WTC11 (cell line): ENCODE measurements around the gene IGFL4. TPM values are rescaled to one million over a fixed set of nuclear protein-coding genes. Genes with fewer than 3 reads are reported as not detected.

ENCODE experiments used
- ATAC-seq: fragments of 200-7000 bp; cut with Tn5 transposase; 2 replicates; pipeline ENCODE4 v1.10.0; 2021; ENCODE audit warnings: mild to moderate bottlenecking, moderate library complexity
- CTCF ChIA-PET: fragments of 300-600 bp; sonication (Branson Sonifier 250); formaldehyde crosslinking; loops from one replicate; lab custom pipeline; 2021; ENCODE audit warnings: antibody characterized with exemption; lab: Charles Lee
- POLR2A ChIA-PET: fragments of 350-600 bp; sonication (Branson Sonifier 250); formaldehyde crosslinking; loops from one replicate; lab custom pipeline; 2021; ENCODE audit warnings: antibody characterized with exemption; lab: Charles Lee
- DNase-seq: peaks from one replicate; pipeline ENCODE4 v3.0.0; 2021; ENCODE audit warnings: low spot score
- H3K27ac Mint-ChIP-seq: 2 replicates; pipeline ENCODE4 v1.8.0; 2021; ENCODE audit warnings: mixed read lengths
- H3K27me3 Mint-ChIP-seq: 2 replicates; pipeline ENCODE4 v1.8.0; 2021; ENCODE audit warnings: low read depth, mild to moderate bottlenecking, moderate library complexity, mixed read lengths
- H3K36me3 Mint-ChIP-seq: 2 replicates; pipeline ENCODE4 v1.8.0; 2021; ENCODE audit warnings: mixed read lengths
- H3K4me1 Mint-ChIP-seq: 2 replicates; pipeline ENCODE4 v1.8.0; 2022; ENCODE audit warnings: mixed read lengths
- H3K4me3 Mint-ChIP-seq: 2 replicates; pipeline ENCODE4 v1.8.0; 2021; ENCODE audit warnings: mild to moderate bottlenecking, moderate library complexity, mixed read lengths
- H3K9me3 Mint-ChIP-seq: 2 replicates; pipeline ENCODE4 v1.8.0; 2021; ENCODE audit warnings: mixed read lengths
- AR ChIP-seq: fragments of 250-450 bp; sonication (Bioruptor Pico); IDR thresholded peaks from 2 replicates; pipeline ENCODE4 v1.9.0; 2021; ENCODE audit warnings: mild to moderate bottlenecking
- CDX4 ChIP-seq: fragments of 250-450 bp; sonication (Bioruptor Pico); IDR thresholded peaks from 2 replicates; pipeline ENCODE4 v1.9.0; 2021; ENCODE audit warnings: moderate library complexity, mild to moderate bottlenecking, inconsistent platforms, borderline replicate concordance
- EMX1 ChIP-seq: fragments of 250-450 bp; sonication (Bioruptor Pico); IDR thresholded peaks from 2 replicates; pipeline ENCODE4 v1.8.0; 2021; ENCODE audit warnings: mild to moderate bottlenecking
- ERG ChIP-seq: fragments of 250-450 bp; sonication (Bioruptor Pico); IDR thresholded peaks from 2 replicates; pipeline ENCODE4 v1.8.0; 2021; ENCODE audit warnings: mild to moderate bottlenecking
- ESRRA ChIP-seq: sonication (generic); formaldehyde crosslinking; IDR thresholded peaks from 2 replicates; pipeline ENCODE4 v1.8.1; 2022; ENCODE audit warnings: mild to moderate bottlenecking, missing genetic modification reagents, borderline replicate concordance
- GRHL2 ChIP-seq: fragments of 250-450 bp; sonication (Bioruptor Pico); IDR thresholded peaks from 2 replicates; pipeline ENCODE4 v1.8.0; 2022; ENCODE audit warnings: mild to moderate bottlenecking, moderate library complexity; ENCODE audit not compliant: insufficient replicate concordance, severe bottlenecking
- JUN ChIP-seq: sonication (generic); formaldehyde crosslinking; IDR thresholded peaks from 2 replicates; pipeline ENCODE4 v1.8.0; 2023; ENCODE audit warnings: mild to moderate bottlenecking, missing genetic modification reagents
- MYBL2 ChIP-seq: sonication (generic); formaldehyde crosslinking; IDR thresholded peaks from 2 replicates; pipeline ENCODE4 v1.8.1; 2023; ENCODE audit warnings: mild to moderate bottlenecking, moderate library complexity, missing genetic modification reagents
- NFATC4 ChIP-seq: fragments of 250-450 bp; sonication (Bioruptor Pico); IDR thresholded peaks from 2 replicates; pipeline ENCODE4 v1.9.0; 2021; ENCODE audit warnings: mild to moderate bottlenecking
- RORB ChIP-seq: fragments of 250-450 bp; sonication (Bioruptor Pico); IDR thresholded peaks from 2 replicates; pipeline ENCODE4 v1.9.0; 2021; ENCODE audit warnings: mild to moderate bottlenecking
- SMAD4 ChIP-seq: sonication (generic); formaldehyde crosslinking; IDR thresholded peaks from 2 replicates; pipeline ENCODE4 v1.8.0; 2022; ENCODE audit warnings: mild to moderate bottlenecking, missing genetic modification reagents
- SP1 ChIP-seq: sonication (generic); formaldehyde crosslinking; conservative IDR thresholded peaks from 2 replicates; pipeline ENCODE4 v1.8.1; 2022; ENCODE audit warnings: missing genetic modification reagents
- TCF7 ChIP-seq: sonication (generic); formaldehyde crosslinking; IDR thresholded peaks from 2 replicates; pipeline ENCODE4 v1.8.0; 2022; ENCODE audit warnings: mild to moderate bottlenecking, low read depth, missing genetic modification reagents, moderate library complexity
- TEAD4 ChIP-seq: sonication (generic); formaldehyde crosslinking; IDR thresholded peaks from 2 replicates; pipeline ENCODE4 v1.8.0; 2022; ENCODE audit warnings: mild to moderate bottlenecking, missing genetic modification reagents
- ZBTB21 ChIP-seq: sonication (generic); formaldehyde crosslinking; IDR thresholded peaks from 2 replicates; pipeline ENCODE4 v1.8.1; 2023; ENCODE audit warnings: mild to moderate bottlenecking, missing genetic modification reagents, borderline replicate concordance
- ZNF219 ChIP-seq: sonication (generic); formaldehyde crosslinking; IDR thresholded peaks from 2 replicates; pipeline ENCODE4 v1.8.0; 2023; ENCODE audit warnings: missing genetic modification reagents, mild to moderate bottlenecking, borderline replicate concordance
- ZNF232 ChIP-seq: sonication (generic); formaldehyde crosslinking; IDR thresholded peaks from 2 replicates; pipeline ENCODE4 v1.8.0; 2022; ENCODE audit warnings: mild to moderate bottlenecking, missing genetic modification reagents
- ZNF263 ChIP-seq: sonication (generic); formaldehyde crosslinking; IDR thresholded peaks from 2 replicates; pipeline ENCODE4 v1.8.1; 2022; ENCODE audit warnings: low read depth, mild to moderate bottlenecking, moderate library complexity, missing genetic modification reagents
- ZNF512 ChIP-seq: sonication (generic); formaldehyde crosslinking; IDR thresholded peaks from 2 replicates; pipeline ENCODE4 v1.8.1; 2022; ENCODE audit warnings: missing genetic modification reagents, borderline replicate concordance
- total RNA-seq: library from RNA; stranded (reverse); gene quantifications from 3 replicates; pipeline ENCODE4 v1.2.3, GENCODE V29; 2021
- TF ChIP-seq, protein P1 (sequence below): sonication (generic); formaldehyde crosslinking; IDR thresholded peaks from 2 replicates; pipeline ENCODE4 v1.8.1; 2023; ENCODE audit warnings: mild to moderate bottlenecking, missing genetic modification reagents, moderate library complexity
- TF ChIP-seq, protein P2 (sequence below): sonication (generic); formaldehyde crosslinking; IDR thresholded peaks from 2 replicates; pipeline ENCODE4 v1.8.0; 2022; ENCODE audit warnings: mild to moderate bottlenecking, missing genetic modification reagents
- TF ChIP-seq, protein P3 (sequence below): sonication (generic); formaldehyde crosslinking; IDR thresholded peaks from 2 replicates; pipeline ENCODE4 v1.8.1; 2022; ENCODE audit warnings: low read depth, mild to moderate bottlenecking, moderate library complexity, missing genetic modification reagents, borderline replicate concordance
- TF ChIP-seq, protein P4 (sequence below): fragments of 250-450 bp; sonication (Bioruptor Pico); IDR thresholded peaks from 2 replicates; pipeline ENCODE4 v1.9.0; 2021; ENCODE audit warnings: mild to moderate bottlenecking

Gene IGFL4
- total RNA-seq, 1 experiment from 2014 or later, result 0.20 TPM

GRCh38 chr19:46066471-46066870, 25.7 kb upstream of the IGFL4 start:
- H3K27me3 Mint-ChIP-seq, result peaks cover 73% of the 10 kb centered on the region
- POLR2A ChIA-PET, result no interaction called here
- H3K9me3 Mint-ChIP-seq, result peaks cover 19% of the 10 kb centered on the region
- no peak for ATAC-seq
- CTCF ChIA-PET, result interaction anchor here (1.0 to 5.2 kb wide), 4 partner anchors 11 to 190 kb away, joined by 5 to 40 read pairs (median 12); no protein-coding TSS in a partner anchor
- peaks cover 4% of the 10 kb centered on the region; the same call in 1 of the 2 replicates for H3K36me3 Mint-ChIP-seq
- no peak for TF ChIP-seq ZNF512
- TF ChIP-seq EMX1 (CRISPR knock-in tag), result no peak
- no peak for TF ChIP-seq ERG (CRISPR knock-in tag)
- TF ChIP-seq ESRRA (CRISPR knock-in tag), result no peak
- TF ChIP-seq, protein P1, sequence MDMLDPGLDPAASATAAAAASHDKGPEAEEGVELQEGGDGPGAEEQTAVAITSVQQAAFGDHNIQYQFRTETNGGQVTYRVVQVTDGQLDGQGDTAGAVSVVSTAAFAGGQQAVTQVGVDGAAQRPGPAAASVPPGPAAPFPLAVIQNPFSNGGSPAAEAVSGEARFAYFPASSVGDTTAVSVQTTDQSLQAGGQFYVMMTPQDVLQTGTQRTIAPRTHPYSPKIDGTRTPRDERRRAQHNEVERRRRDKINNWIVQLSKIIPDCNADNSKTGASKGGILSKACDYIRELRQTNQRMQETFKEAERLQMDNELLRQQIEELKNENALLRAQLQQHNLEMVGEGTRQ (CRISPR knock-in tag), result no peak
- TF ChIP-seq SMAD4, result no peak
- TF ChIP-seq SP1, result no peak
- no peak for TF ChIP-seq TEAD4 (CRISPR knock-in tag)
- TF ChIP-seq RORB (CRISPR knock-in tag), result no peak
- no peak for TF ChIP-seq CDX4 (CRISPR knock-in tag)
- TF ChIP-seq, all 79 proteins: peak for 0
- Mint-ChIP-seq H3K27ac (no peak overlapping the region), H3K4me3 (no peak overlapping the region), H3K4me1 (no peaks in the 10 kb centered on the region)
- DNase-seq, result no peak

- Mint-ChIP-seq H3K4me3 (no peak overlapping the region), H3K36me3 (peaks cover 10% of the 10 kb centered on the region; the same call in 1 of the 2 replicates), H3K27me3 (peaks cover 70% of the 10 kb centered on the region), H3K27ac (no peak overlapping the region), H3K4me1 (no peaks in the 10 kb centered on the region), H3K9me3 (peaks cover 25% of the 10 kb centered on the region)
- ATAC-seq, result no peak
- ChIA-PET POLR2A (no interaction called here), CTCF (interaction anchor here (0.8 to 5.2 kb wide), 5 partner anchors 12 to 191 kb away, joined by 3 to 40 read pairs (median 5); no protein-coding TSS in a partner anchor)
- DNase-seq, result no peak
- TF ChIP-seq ZNF263 (CRISPR knock-in tag), result no peak
- no peak for TF ChIP-seq ZNF512
- no peak for TF ChIP-seq NFATC4 (CRISPR knock-in tag)
- TF ChIP-seq JUN, result no peak
- TF ChIP-seq, protein P2, sequence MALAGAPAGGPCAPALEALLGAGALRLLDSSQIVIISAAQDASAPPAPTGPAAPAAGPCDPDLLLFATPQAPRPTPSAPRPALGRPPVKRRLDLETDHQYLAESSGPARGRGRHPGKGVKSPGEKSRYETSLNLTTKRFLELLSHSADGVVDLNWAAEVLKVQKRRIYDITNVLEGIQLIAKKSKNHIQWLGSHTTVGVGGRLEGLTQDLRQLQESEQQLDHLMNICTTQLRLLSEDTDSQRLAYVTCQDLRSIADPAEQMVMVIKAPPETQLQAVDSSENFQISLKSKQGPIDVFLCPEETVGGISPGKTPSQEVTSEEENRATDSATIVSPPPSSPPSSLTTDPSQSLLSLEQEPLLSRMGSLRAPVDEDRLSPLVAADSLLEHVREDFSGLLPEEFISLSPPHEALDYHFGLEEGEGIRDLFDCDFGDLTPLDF (CRISPR knock-in tag), result no peak
- no peak for TF ChIP-seq ZBTB21 (CRISPR knock-in tag)
- no peak for TF ChIP-seq ZNF232 (CRISPR knock-in tag)
- TF ChIP-seq, protein P3, sequence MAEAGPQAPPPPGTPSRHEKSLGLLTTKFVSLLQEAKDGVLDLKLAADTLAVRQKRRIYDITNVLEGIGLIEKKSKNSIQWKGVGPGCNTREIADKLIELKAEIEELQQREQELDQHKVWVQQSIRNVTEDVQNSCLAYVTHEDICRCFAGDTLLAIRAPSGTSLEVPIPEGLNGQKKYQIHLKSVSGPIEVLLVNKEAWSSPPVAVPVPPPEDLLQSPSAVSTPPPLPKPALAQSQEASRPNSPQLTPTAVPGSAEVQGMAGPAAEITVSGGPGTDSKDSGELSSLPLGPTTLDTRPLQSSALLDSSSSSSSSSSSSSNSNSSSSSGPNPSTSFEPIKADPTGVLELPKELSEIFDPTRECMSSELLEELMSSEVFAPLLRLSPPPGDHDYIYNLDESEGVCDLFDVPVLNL, result no peak
- no peak for TF ChIP-seq SMAD4
- no peak for TF ChIP-seq ZNF219 (CRISPR knock-in tag)
- TF ChIP-seq, protein P4, sequence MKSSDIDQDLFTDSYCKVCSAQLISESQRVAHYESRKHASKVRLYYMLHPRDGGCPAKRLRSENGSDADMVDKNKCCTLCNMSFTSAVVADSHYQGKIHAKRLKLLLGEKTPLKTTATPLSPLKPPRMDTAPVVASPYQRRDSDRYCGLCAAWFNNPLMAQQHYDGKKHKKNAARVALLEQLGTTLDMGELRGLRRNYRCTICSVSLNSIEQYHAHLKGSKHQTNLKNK (CRISPR knock-in tag), result no peak
- TF ChIP-seq MYBL2 (CRISPR knock-in tag), result no peak
- TF ChIP-seq GRHL2 (CRISPR knock-in tag), result no peak
- no peak for TF ChIP-seq TCF7 (CRISPR knock-in tag)
- no peak for TF ChIP-seq AR (CRISPR knock-in tag)
- TF ChIP-seq RORB (CRISPR knock-in tag), result no peak
Measured at GRCh38 chr19:46065486-46066071, 24.8 kb upstream of the IGFL4 start.
